Measurements from ENCODE around the gene GLS2.

GLS2 gene

GRCh38 chr12:56437430-56438176 is 50.4 kb downstream of the GLS2 start:
- no peak for DNase-seq

GRCh38 chr12:56434828-56435227 is 53.1 kb downstream of the GLS2 start:
- no peak for DNase-seq

- no peak for DNase-seq
Observed at GRCh38 chr12:56431850-56432249, 56.1 kb downstream of the GLS2 start.

GRCh38 chr12:56431288-56431687 is 56.7 kb downstream of the GLS2 start:
- DNase-seq: no peak

GRCh38 chr12:56425940-56426438 is 62.0 kb downstream of the GLS2 start:
- DNase-seq: no peak

- no peak for DNase-seq
Observed at GRCh38 chr12:56425193-56425592, 62.8 kb downstream of the GLS2 start.

Data from hippocampal formation (tissue), 2 donors.